H1 (cell line): ENCODE results near the gene HPGDS. TPM values are rescaled to one million over a fixed set of nuclear protein-coding genes. Genes with fewer than 3 reads are reported as not detected.

Experiments
- KDM1A ChIP-seq: fragments of 200-600, 300-600 bp; sonication (generic); IDR thresholded peaks from 2 replicates; pipeline ENCODE4 v1.7.1; 2016; ENCODE audit warnings: mild to moderate bottlenecking, low read length, borderline replicate concordance
- KDM5A ChIP-seq: fragments of 200-600 bp; IDR thresholded peaks from 2 replicates; pipeline ENCODE4 v1.7.1; 2012; ENCODE audit warnings: mild to moderate bottlenecking, low read length, inconsistent platforms, mixed read lengths
- polyA plus RNA-seq, 7 experiments: library from polyadenylated mRNA; depleted of rRNA in 3 of 7; stranded (reverse) in 5 of 7; unstranded in 2 of 7; fragments of >200 nt in 5 of 7; fragments of 200-250 nt in 2 of 7; gene quantifications; 1 replicate in 5 of 7; 2 replicates in 1 of 7; 4 replicates in 1 of 7; pipeline versions ENCODE4 v1.2.1 to v1.2.3, GENCODE V29; 2011 to 2013; ENCODE audit warnings: missing spikeins in 2 of 7, mixed read lengths in 2 of 7
- total RNA-seq: library from RNA; stranded (reverse); fragmentation: NEBNext Ultra II Directional; extraction: Animal tissue kit (Norgen Biotek cat#: 25700); gene quantifications from 2 replicates; pipeline ENCODE4 v1.2.1, GENCODE V29; 2021

The HPGDS gene
- total and polyA plus RNA-seq, 2 of the 8 experiments (the other 6 are each of a cell fraction or from before 2014, with no cell fraction given), result not detected

GRCh38 chr4:94375364-94375763 is 32.7 kb upstream of the HPGDS start (continued):
- no peak for TF ChIP-seq KDM5A
- TF ChIP-seq KDM1A, result no peak
